GM19328 (cell line): Measurements from ENCODE around the gene TXNL4B.
"Not testable (repeated sequence)": the region's sequence is repeated elsewhere in the genome, so short reads cannot be mapped to it uniquely, and the experiment has no call there.

Experiments
- ATAC-seq: cut with Tn5 transposase; IDR thresholded peaks from one replicate; pipeline ENCODE4 v1.9.1; 2021; ENCODE audit warnings: mild to moderate bottlenecking, moderate library complexity; ENCODE audit not compliant: unreplicated experiment

TXNL4B gene

GRCh38 chr16:72076991-72077706 lies 16.3 kb downstream of the TXNL4B start:
- not testable (repeated sequence) for ATAC-seq

GRCh38 chr16:72075067-72075466 lies 18.4 kb downstream of the TXNL4B start:
- ATAC-seq = not testable (repeated sequence)

- no peak for ATAC-seq
These were observed 19.7 kb downstream of the TXNL4B start for GRCh38 chr16:72073560-72074230.

- no peak for ATAC-seq
These were observed 20.7 kb downstream of the TXNL4B start for GRCh38 chr16:72072514-72073342.

GRCh38 chr16:72068930-72069329 lies 24.5 kb downstream of the TXNL4B start:
- ATAC-seq = no peak

GRCh38 chr16:72066747-72067146 lies 26.7 kb downstream of the TXNL4B start:
- ATAC-seq = no peak

GRCh38 chr16:72064361-72064894 lies 29.0 kb downstream of the TXNL4B start:
- no peak for ATAC-seq

GRCh38 chr16:72061564-72061963 lies 31.9 kb downstream of the TXNL4B start:
- no peak for ATAC-seq

GRCh38 chr16:72060405-72060804 lies 33.0 kb downstream of the TXNL4B start:
- ATAC-seq = no peak

GRCh38 chr16:72059060-72059459 lies 34.4 kb downstream of the TXNL4B start:
- ATAC-seq = not testable (repeated sequence)

- ATAC-seq = not testable (repeated sequence)
These were observed 36.1 kb downstream of the TXNL4B start for GRCh38 chr16:72057313-72057712.

GRCh38 chr16:72055911-72056310 lies 37.5 kb downstream of the TXNL4B start:
- no peak for ATAC-seq

GRCh38 chr16:72054254-72054847 lies 39.1 kb downstream of the TXNL4B start, which contains the start of gene HP:
HP (plus strand) TSS chr16:72054505; CDS start chr16:72054653, 148 bp downstream.
- ATAC-seq = not testable (repeated sequence)

- no peak for ATAC-seq
These were observed 41.6 kb downstream of the TXNL4B start for GRCh38 chr16:72051818-72052217.

GRCh38 chr16:72050769-72051464 lies 42.5 kb downstream of the TXNL4B start:
- ATAC-seq = no peak

GRCh38 chr16:72049110-72049509 lies 44.3 kb downstream of the TXNL4B start:
- ATAC-seq = no peak

GRCh38 chr16:72044825-72045359 lies 48.5 kb downstream of the TXNL4B start:
- ATAC-seq = no peak

- ATAC-seq = no peak
These were observed 49.1 kb downstream of the TXNL4B start for GRCh38 chr16:72044296-72044695.

- no peak for ATAC-seq
These were observed 49.9 kb downstream of the TXNL4B start for GRCh38 chr16:72043539-72043938.

GRCh38 chr16:72043058-72043457 lies 50.4 kb downstream of the TXNL4B start:
- no peak for ATAC-seq
